ENCODE results near the gene EIF4G2.

The EIF4G2 gene

DNA sequence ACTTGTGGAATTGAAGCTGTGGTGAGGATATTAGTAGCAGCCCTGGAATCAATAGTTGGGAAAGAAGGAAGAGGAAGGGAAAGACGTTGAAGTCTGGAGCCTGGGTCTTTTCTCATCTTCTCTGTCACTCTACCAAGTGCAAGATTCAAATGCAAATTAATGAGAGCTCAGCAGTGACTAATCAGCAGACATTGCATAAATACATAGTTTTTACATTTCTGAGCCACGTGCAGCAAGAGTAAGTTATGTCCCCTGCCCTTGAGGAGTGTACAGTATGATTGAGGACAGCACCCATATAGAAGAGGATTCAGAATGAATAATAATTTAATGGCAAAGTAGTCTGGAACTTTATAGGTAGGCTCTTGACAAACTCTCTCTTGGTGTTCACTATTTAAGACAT, 33.9 kb downstream of the EIF4G2 start:
- DNase-seq (ENCODE audit: low read depth) = no peak
- no peak for TF ChIP-seq CTCF (conservative IDR thresholded peaks at IDR 0.05; ENCODE audit: low read depth, low read length)

GRCh38 chr11:10771457-10771856, 37.3 kb downstream of the EIF4G2 start:
- no peak for DNase-seq (ENCODE audit: low read depth)
- no peak for TF ChIP-seq CTCF (conservative IDR thresholded peaks at IDR 0.05; ENCODE audit: low read depth, low read length)
- H3K4me3 ChIP-seq (ENCODE audit: low read depth, low read length) = no peak overlapping the region

More for the DNA sequence above, 33.9 kb downstream of the EIF4G2 start:
- H3K4me3 ChIP-seq (ENCODE audit: low read depth, low read length) = no peak overlapping the region

GRCh38 chr11:10770626-10771254, 38.0 kb downstream of the EIF4G2 start:
- peak; percentile 72 for DNase-seq (ENCODE audit: low read depth)
- TF ChIP-seq CTCF (conservative IDR thresholded peaks at IDR 0.05; ENCODE audit: low read depth, low read length) = peak; percentile 89

GRCh38 chr11:10764412-10764811, 44.3 kb downstream of the EIF4G2 start:
- no peak for TF ChIP-seq CTCF (conservative IDR thresholded peaks at IDR 0.05; ENCODE audit: low read depth, low read length)
- H3K4me3 ChIP-seq (ENCODE audit: low read depth, low read length) = no peak overlapping the region
- no peak for DNase-seq (ENCODE audit: low read depth)

More at GRCh38 chr11:10770626-10771254, 38.0 kb downstream of the EIF4G2 start:
- H3K4me3 ChIP-seq (ENCODE audit: low read depth, low read length) = no peak overlapping the region

- no peak overlapping the region for H3K4me3 ChIP-seq (ENCODE audit: low read depth, low read length)
- no peak for DNase-seq (ENCODE audit: low read depth)
- no peak for TF ChIP-seq CTCF (conservative IDR thresholded peaks at IDR 0.05; ENCODE audit: low read depth, low read length)
Measured at GRCh38 chr11:10763766-10764165, 45.0 kb downstream of the EIF4G2 start.

DNA sequence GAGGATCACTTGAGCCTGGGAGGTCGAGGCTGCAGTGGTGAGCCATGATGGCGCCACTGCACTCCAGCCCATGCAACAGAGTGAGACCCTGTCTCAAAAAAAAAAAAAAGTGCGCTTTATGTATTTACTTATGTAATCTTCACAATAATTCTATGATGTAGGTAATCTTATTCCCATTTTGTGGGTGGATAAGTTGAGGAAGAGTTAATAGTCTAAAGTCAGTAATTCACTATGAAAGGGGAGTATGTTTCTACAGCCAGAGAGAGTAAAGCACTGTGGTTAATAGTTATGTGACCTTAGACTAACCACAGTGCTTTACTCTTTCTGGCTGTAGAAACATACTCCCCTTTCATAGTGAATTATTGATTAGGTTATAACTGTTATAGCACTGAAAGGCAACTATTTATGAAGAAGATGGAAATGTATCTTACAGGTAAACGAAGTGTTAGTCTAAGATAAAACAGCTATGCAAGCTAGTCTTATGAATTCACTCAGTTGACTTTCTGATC, 45.8 kb downstream of the EIF4G2 start:
- TF ChIP-seq CTCF (conservative IDR thresholded peaks at IDR 0.05; ENCODE audit: low read depth, low read length) = no peak
- H3K4me3 ChIP-seq (ENCODE audit: low read depth, low read length) = no peak overlapping the region
- DNase-seq (ENCODE audit: low read depth) = peak; percentile 14

- no peak overlapping the region for H3K4me3 ChIP-seq (ENCODE audit: low read depth, low read length)
- no peak for TF ChIP-seq CTCF (conservative IDR thresholded peaks at IDR 0.05; ENCODE audit: low read depth, low read length)
- no peak for DNase-seq (ENCODE audit: low read depth)
Measured at GRCh38 chr11:10762185-10762584, 46.5 kb downstream of the EIF4G2 start.
